ENCODE data around the gene MYRIP. TPM values are rescaled to one million over a fixed set of nuclear protein-coding genes. Genes with fewer than 3 reads are reported as not detected.
"Not testable (repeated sequence)": the region's sequence is repeated elsewhere in the genome, so short reads cannot be mapped to it uniquely, and the experiment has no call there.

The MYRIP gene
- total RNA-seq, 1 experiment from 2014 or later: not detected

GRCh38 chr3:40129510-40129909 is 320.1 kb downstream of the MYRIP start:
- Histone ChIP-seq H3K27me3 (ENCODE audit: low read length) (peaks cover 16% of the 10 kb centered on the region; the same call in 1 of the 2 replicates), H2AFZ (ENCODE audit: low read length) (no peak overlapping the region), H3K9me2 (replicated peaks; ENCODE audit: low read length) (no peaks in the 10 kb centered on the region), H3K9me3 (ENCODE audit: low read length) (no peaks in the 10 kb centered on the region), H4K20me1 (ENCODE audit: low read length) (no peaks in the 10 kb centered on the region), H3K36me3 (ENCODE audit: low read depth, low read length) (no peaks in the 10 kb centered on the region), H3K79me2 (ENCODE audit: low read length) (no peaks in the 10 kb centered on the region), H3K4me3 (ENCODE audit: low read length) (no peak overlapping the region), H3K4me2 (ENCODE audit: low read length) (no peak overlapping the region), H3F3A (ENCODE audit: low read length, unreplicated experiment) (no peaks in the 10 kb centered on the region), H3K9ac (ENCODE audit: low read length) (no peak overlapping the region), H3K4me1 (ENCODE audit: insufficient read depth, low read length) (no peaks in the 10 kb centered on the region), H3K27ac (ENCODE audit: low read length) (no peak overlapping the region)
- ChIA-PET CTCF (no interaction called here), POLR2A (ENCODE audit: unreplicated experiment) (no interaction called here)
- TF ChIP-seq EZH2 (IDR thresholded peaks at IDR 0.05; ENCODE audit: low read length, unreplicated experiment) (no peak), EZH2phosphoT487 (IDR thresholded peaks at IDR 0.05; ENCODE audit: borderline replicate concordance, low read length) (no peak), CTCF (conservative IDR thresholded peaks at IDR 0.05; ENCODE audit: low read depth, low read length) (no peak)
- no TSS peak for BruUV-seq (replicated peaks)
- no peak for DNase-seq
- intact Hi-C loops (cut with micrococcal nuclease): no loop called here
- ATAC-seq: no peak

GRCh38 chr3:40129981-40130380 is 320.6 kb downstream of the MYRIP start:
- peaks cover 16% of the 10 kb centered on the region; the same call in 1 of the 2 replicates for H3K27me3 ChIP-seq (ENCODE audit: low read length)
- BruUV-seq (replicated peaks): no TSS peak
- ATAC-seq: no peak
- H3K4me3 ChIP-seq (ENCODE audit: low read length): no peak overlapping the region
- no peak overlapping the region for H3K4me2 ChIP-seq (ENCODE audit: low read length)
- H3K4me1 ChIP-seq (ENCODE audit: insufficient read depth, low read length): no peaks in the 10 kb centered on the region
- H3K9me2 ChIP-seq (replicated peaks; ENCODE audit: low read length): no peaks in the 10 kb centered on the region
- H2AFZ ChIP-seq (ENCODE audit: low read length): no peak overlapping the region
- no peak overlapping the region for H3K9ac ChIP-seq (ENCODE audit: low read length)
- H3F3A ChIP-seq (ENCODE audit: low read length, unreplicated experiment): no peaks in the 10 kb centered on the region
- no peak for TF ChIP-seq EZH2phosphoT487 (IDR thresholded peaks at IDR 0.05; ENCODE audit: borderline replicate concordance, low read length)
- no peak for TF ChIP-seq EZH2 (IDR thresholded peaks at IDR 0.05; ENCODE audit: low read length, unreplicated experiment)
- no peak for TF ChIP-seq CTCF (conservative IDR thresholded peaks at IDR 0.05; ENCODE audit: low read depth, low read length)
- no peaks in the 10 kb centered on the region for H3K36me3 ChIP-seq (ENCODE audit: low read depth, low read length)
- DNase-seq: no peak
- no peaks in the 10 kb centered on the region for H3K79me2 ChIP-seq (ENCODE audit: low read length)
- H3K27ac ChIP-seq (ENCODE audit: low read length): no peak overlapping the region
- POLR2A ChIA-PET (ENCODE audit: unreplicated experiment): no interaction called here
- CTCF ChIA-PET: no interaction called here
- no peaks in the 10 kb centered on the region for H3K9me3 ChIP-seq (ENCODE audit: low read length)
- intact Hi-C loops (cut with micrococcal nuclease): no loop called here
- no peaks in the 10 kb centered on the region for H4K20me1 ChIP-seq (ENCODE audit: low read length)

- H3K4me3 ChIP-seq (ENCODE audit: low read length): no peak overlapping the region
- ATAC-seq (no peak), DNase-seq (no peak)
- no peaks in the 10 kb centered on the region for H3K9me3 ChIP-seq (ENCODE audit: low read length)
- no peaks in the 10 kb centered on the region for H3K79me2 ChIP-seq (ENCODE audit: low read length)
- no peaks in the 10 kb centered on the region for H3K4me1 ChIP-seq (ENCODE audit: insufficient read depth, low read length)
- H3K9ac ChIP-seq (ENCODE audit: low read length): no peak overlapping the region
- ChIA-PET POLR2A (ENCODE audit: unreplicated experiment) (no interaction called here), CTCF (no interaction called here)
- H3K9me2 ChIP-seq (replicated peaks; ENCODE audit: low read length): no peaks in the 10 kb centered on the region
- intact Hi-C loops (cut with micrococcal nuclease): no loop called here
- no peaks in the 10 kb centered on the region for H3F3A ChIP-seq (ENCODE audit: low read length, unreplicated experiment)
- no peak overlapping the region for H3K4me2 ChIP-seq (ENCODE audit: low read length)
- no peak overlapping the region for H2AFZ ChIP-seq (ENCODE audit: low read length)
- H3K27me3 ChIP-seq (ENCODE audit: low read length): peaks cover 13% of the 10 kb centered on the region; the same call in 1 of the 2 replicates
- TF ChIP-seq EZH2 (IDR thresholded peaks at IDR 0.05; ENCODE audit: low read length, unreplicated experiment) (no peak), EZH2phosphoT487 (IDR thresholded peaks at IDR 0.05; ENCODE audit: borderline replicate concordance, low read length) (no peak), CTCF (conservative IDR thresholded peaks at IDR 0.05; ENCODE audit: low read depth, low read length) (no peak)
- H3K27ac ChIP-seq (ENCODE audit: low read length): no peak overlapping the region
- no TSS peak for BruUV-seq (replicated peaks)
- H4K20me1 ChIP-seq (ENCODE audit: low read length): no peaks in the 10 kb centered on the region
- H3K36me3 ChIP-seq (ENCODE audit: low read depth, low read length): no peaks in the 10 kb centered on the region
These were observed 321.3 kb downstream of the MYRIP start for GRCh38 chr3:40130721-40131120.

GRCh38 chr3:40133886-40134575 is 324.6 kb downstream of the MYRIP start:
- DNase-seq; CTCF ChIA-PET; H2AFZ ChIP-seq (ENCODE audit: low read length); H3K9me3 ChIP-seq (ENCODE audit: low read length); H3F3A ChIP-seq (ENCODE audit: low read length, unreplicated experiment); H4K20me1 ChIP-seq (ENCODE audit: low read length); H3K9me2 ChIP-seq (replicated peaks; ENCODE audit: low read length); H3K4me3 ChIP-seq (ENCODE audit: low read length); H3K27ac ChIP-seq (ENCODE audit: low read length); H3K79me2 ChIP-seq (ENCODE audit: low read length); H3K9ac ChIP-seq (ENCODE audit: low read length); BruUV-seq (replicated peaks); H3K4me1 ChIP-seq (ENCODE audit: insufficient read depth, low read length); H3K4me2 ChIP-seq (ENCODE audit: low read length); H3K27me3 ChIP-seq (ENCODE audit: low read length); H3K36me3 ChIP-seq (ENCODE audit: low read depth, low read length); intact Hi-C loops (cut with micrococcal nuclease); POLR2A ChIA-PET (ENCODE audit: unreplicated experiment); ATAC-seq: not testable (repeated sequence)
